NCI-H524 treated with DMSO at 0.1 percent for 48 hours (cell line): Measurements from ENCODE around the gene GALNT13.

Experiments used
- DNase-seq: peaks from one replicate; lab custom pipeline; 2025; lab: John Stamatoyannopoulos, UW

Gene GALNT13

DNA sequence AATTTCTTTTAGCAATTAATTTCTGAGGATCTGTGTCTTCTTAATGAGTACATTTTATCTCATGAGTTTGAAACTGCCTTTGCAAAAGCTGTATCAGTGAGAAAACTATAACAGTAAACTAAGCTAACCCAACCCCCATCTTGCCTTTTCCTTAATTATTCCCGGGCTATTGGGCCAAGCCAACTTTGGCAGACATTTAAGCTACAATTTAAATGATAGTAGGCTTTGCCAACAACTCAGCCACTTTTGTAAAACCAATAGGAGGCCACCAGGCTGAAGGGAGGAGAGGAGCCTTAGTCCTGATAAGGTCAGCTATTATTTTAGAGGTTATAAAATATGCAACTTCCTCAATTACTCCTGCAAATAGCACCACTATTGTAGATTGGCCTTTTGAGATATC, 608.8 kb downstream of the GALNT13 start:
- DNase-seq = no peak

- no peak for DNase-seq
These were observed 609.6 kb downstream of the GALNT13 start for GRCh38 chr2:154481336-154481735.

GRCh38 chr2:154484338-154485099, 612.8 kb downstream of the GALNT13 start:
- no peak for DNase-seq

DNA sequence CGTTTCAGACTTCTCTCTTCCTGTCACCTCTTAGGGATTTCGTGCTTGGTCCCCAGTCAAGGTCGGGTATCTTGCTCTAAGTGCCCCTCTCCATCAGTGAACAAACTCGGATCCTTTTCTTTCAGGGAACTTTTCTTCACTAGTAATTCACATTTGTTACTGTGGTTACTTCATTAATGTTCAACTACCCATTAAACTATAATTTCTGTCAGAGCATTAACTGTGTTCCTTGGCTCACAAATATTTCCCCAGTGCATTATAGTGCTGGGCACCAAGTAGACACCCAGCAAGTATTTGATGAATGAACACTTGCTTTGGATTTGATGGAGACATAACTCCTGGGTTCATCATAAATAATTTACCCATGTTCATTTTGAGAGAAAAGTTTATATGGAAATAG, 617.1 kb downstream of the GALNT13 start:
- DNase-seq = no peak

DNA sequence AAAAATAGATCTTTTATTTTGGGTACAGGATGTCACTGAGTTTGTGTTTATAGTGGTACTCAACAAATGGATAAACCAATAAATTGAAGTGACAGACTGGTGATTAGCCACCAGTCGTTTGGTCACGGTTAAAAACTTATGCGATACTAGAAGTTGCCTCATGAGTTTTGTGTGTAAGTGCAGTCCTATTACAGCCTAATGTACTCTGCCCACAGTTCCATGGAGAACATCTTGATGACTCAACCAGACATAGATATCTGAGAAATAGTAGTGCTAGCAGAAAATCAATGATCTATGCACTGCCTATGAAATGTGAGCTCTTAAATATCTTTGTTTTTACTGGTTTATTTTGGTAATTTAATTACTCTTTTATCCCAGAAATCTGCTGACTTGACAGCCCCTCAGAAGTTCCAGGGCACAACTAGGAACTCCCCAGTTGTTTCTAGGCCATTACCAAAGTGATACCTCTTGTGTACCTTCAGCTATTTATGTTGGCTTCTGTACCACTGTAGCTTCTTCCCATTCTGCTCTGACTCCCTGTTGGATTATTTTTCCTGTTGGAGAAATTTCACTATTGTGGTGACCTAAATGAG, 617.6 kb downstream of the GALNT13 start:
- DNase-seq = no peak

- no peak for DNase-seq
These were observed 618.8 kb downstream of the GALNT13 start for GRCh38 chr2:154490530-154490929.

- DNase-seq = no peak
These were observed 623.7 kb downstream of the GALNT13 start for GRCh38 chr2:154495455-154495868.

DNA sequence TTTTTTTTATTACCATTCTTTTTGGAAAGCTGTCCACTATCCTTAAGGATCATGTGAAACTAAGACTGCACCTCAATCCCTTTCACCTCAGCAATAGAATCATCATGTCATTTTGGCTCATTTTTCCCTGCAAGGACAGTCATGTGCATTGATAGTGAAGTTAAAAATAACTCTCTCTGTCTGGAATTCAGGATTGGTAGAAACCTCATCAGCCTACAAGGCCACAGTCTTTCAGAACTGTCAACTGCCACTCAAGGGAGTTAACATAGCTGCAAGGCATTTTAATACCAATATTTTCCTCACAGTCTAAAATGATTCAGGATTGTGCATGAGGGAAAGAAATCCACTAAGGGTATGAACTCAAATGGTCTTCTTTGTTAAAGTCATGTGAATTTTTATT, 625.3 kb downstream of the GALNT13 start:
- DNase-seq = no peak
